Measurements from ENCODE around the gene PDE7B.

GRCh38 chr6:135883045-135883444, 31.5 kb downstream of the PDE7B start:
- TF ChIP-seq, protein P1, sequence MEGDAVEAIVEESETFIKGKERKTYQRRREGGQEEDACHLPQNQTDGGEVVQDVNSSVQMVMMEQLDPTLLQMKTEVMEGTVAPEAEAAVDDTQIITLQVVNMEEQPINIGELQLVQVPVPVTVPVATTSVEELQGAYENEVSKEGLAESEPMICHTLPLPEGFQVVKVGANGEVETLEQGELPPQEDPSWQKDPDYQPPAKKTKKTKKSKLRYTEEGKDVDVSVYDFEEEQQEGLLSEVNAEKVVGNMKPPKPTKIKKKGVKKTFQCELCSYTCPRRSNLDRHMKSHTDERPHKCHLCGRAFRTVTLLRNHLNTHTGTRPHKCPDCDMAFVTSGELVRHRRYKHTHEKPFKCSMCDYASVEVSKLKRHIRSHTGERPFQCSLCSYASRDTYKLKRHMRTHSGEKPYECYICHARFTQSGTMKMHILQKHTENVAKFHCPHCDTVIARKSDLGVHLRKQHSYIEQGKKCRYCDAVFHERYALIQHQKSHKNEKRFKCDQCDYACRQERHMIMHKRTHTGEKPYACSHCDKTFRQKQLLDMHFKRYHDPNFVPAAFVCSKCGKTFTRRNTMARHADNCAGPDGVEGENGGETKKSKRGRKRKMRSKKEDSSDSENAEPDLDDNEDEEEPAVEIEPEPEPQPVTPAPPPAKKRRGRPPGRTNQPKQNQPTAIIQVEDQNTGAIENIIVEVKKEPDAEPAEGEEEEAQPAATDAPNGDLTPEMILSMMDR (conservative IDR thresholded peaks at IDR 0.05; ENCODE audit: low read depth, low read length): no peak
- no peak for TF ChIP-seq POLR2A (IDR thresholded peaks at IDR 0.05; ENCODE audit: low read depth, low read length)
- TF ChIP-seq SMC3 (IDR thresholded peaks at IDR 0.05; ENCODE audit: low read depth, low read length): no peak
- no peak for TF ChIP-seq RCOR1 (IDR thresholded peaks at IDR 0.05; ENCODE audit: insufficient replicate concordance, low read length)
- no peak for TF ChIP-seq MXI1 (IDR thresholded peaks at IDR 0.05; ENCODE audit: borderline replicate concordance, low read depth, low read length)
